SJCRH30 (cell line): ENCODE data around the gene GALP. TPM values are rescaled to one million over a fixed set of nuclear protein-coding genes. Genes with fewer than 3 reads are reported as not detected.
"Not testable (repeated sequence)": the region's sequence is repeated elsewhere in the genome, so short reads cannot be mapped to it uniquely, and the experiment has no call there.

ENCODE experiments used
- DNase-seq, 2 experiments: peaks; one replicate each; pipeline ENCODE4 v3.0.0-alpha.2; 2015 to 2020
- H3K27ac ChIP-seq: fragments of 250-450 bp; sonication (Bioruptor Pico); 2 replicates; pipeline ENCODE4 v1.5.1; 2020; ENCODE audit warnings: mild to moderate bottlenecking, moderate library complexity
- H3K27me3 ChIP-seq: fragments of 250-450 bp; sonication (Bioruptor Pico); 2 replicates; pipeline ENCODE4 v1.5.1; 2020; ENCODE audit warnings: mild to moderate bottlenecking, moderate library complexity
- H3K36me3 ChIP-seq: fragments of 250-450 bp; sonication (Bioruptor Pico); 2 replicates; pipeline ENCODE4 v1.5.1; 2020; ENCODE audit warnings: mild to moderate bottlenecking, moderate library complexity
- H3K4me1 ChIP-seq: fragments of 250-450 bp; sonication (Bioruptor Pico); 2 replicates; pipeline ENCODE4 v1.5.1; 2020; ENCODE audit warnings: mild to moderate bottlenecking, moderate library complexity
- H3K4me3 ChIP-seq: fragments of 250-450 bp; sonication (Bioruptor Pico); 2 replicates; pipeline ENCODE4 v1.5.1; 2020; ENCODE audit warnings: mild to moderate bottlenecking, moderate library complexity
- H3K9me3 ChIP-seq: fragments of 250-450 bp; sonication (Bioruptor Pico); replicated peaks from 2 replicates; pipeline ENCODE4 v1.5.1; 2020; ENCODE audit warnings: mild to moderate bottlenecking, moderate library complexity
- total RNA-seq: library from RNA; depleted of rRNA; stranded (reverse); fragments of >200 nt; shearing (Covaris generic); gene quantifications from 2 replicates; pipeline ENCODE4 v1.2.3, GENCODE V29; 2014

The GALP gene
- total RNA-seq, 1 experiment from 2014 or later, result not detected

DNA sequence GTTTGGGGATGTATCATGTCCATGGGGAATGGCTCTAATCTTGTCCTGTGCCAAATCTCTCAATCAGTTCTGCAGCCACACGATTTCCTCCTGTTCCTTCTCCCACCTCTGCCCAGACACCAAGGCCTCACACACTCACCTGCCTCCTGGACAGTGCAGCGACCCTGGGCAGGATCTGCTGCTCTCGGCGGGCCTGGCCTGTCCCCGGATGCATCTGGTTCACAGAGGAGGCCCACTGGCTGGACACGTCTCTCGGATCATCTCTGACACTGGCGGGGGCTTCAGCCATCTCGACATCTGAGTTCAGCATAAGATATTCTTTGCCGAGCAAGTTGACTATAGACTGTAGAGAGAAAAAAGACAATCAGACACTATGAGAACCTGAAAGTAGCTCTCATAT lies 15.9 kb downstream of the GALP start:
- H3K27ac ChIP-seq, result no peak overlapping the region
- no peaks in the 10 kb centered on the region for H3K4me1 ChIP-seq
- H3K36me3 ChIP-seq, result no peaks in the 10 kb centered on the region
- H3K9me3 ChIP-seq, result no peaks in the 10 kb centered on the region
- no peak for DNase-seq
- no peak overlapping the region for H3K4me3 ChIP-seq
- H3K27me3 ChIP-seq, result no peaks in the 10 kb centered on the region

GRCh38 chr19:56193981-56194640 lies 18.3 kb downstream of the GALP start:
- Histone ChIP-seq H3K27me3 (no peaks in the 10 kb centered on the region), H3K4me3 (no peak overlapping the region), H3K4me1 (no peaks in the 10 kb centered on the region), H3K36me3 (no peaks in the 10 kb centered on the region), H3K27ac (no peak overlapping the region), H3K9me3 (no peaks in the 10 kb centered on the region)
- no peak for DNase-seq

GRCh38 chr19:56197646-56198045 lies 21.8 kb downstream of the GALP start, which contains the start of gene ZSCAN5B:
Gene ZSCAN5B (minus strand): TSS chr19:56197783. CDS start chr19:56193052, 4,731 bp downstream.
- H3K4me3 ChIP-seq, H3K27me3 ChIP-seq, DNase-seq, H3K9me3 ChIP-seq, H3K4me1 ChIP-seq, H3K27ac ChIP-seq, H3K36me3 ChIP-seq: not testable (repeated sequence)

- Histone ChIP-seq H3K36me3 (no peaks in the 10 kb centered on the region), H3K27ac (no peak overlapping the region), H3K9me3 (no peaks in the 10 kb centered on the region), H3K27me3 (no peaks in the 10 kb centered on the region), H3K4me3 (no peak overlapping the region), H3K4me1 (no peaks in the 10 kb centered on the region)
- no peak for DNase-seq
These were observed 23.9 kb downstream of the GALP start for GRCh38 chr19:56199687-56200086.

DNA sequence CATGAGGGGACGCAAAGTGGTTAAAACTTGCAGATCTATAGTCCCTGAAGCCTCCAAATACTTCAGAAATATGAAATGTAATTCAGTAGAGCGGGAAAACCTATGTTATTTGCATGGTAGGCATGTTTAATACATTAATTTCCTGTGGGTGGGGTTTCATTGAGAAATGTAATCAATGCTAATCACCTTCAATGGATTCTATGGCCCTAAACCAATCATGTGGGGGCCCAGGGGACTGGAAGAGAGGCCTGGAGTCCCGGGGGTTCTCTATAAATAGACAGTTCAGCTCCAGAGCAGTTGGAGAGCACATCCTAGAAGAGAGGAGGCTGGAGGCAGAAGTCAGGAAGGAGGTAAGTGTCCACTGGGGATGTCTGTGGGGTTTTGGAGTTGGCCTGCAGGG lies 26.2 kb downstream of the GALP start, which contains the start of gene ZSCAN5C:
TSS of gene ZSCAN5C (plus strand) at position 301 of the 400 bp plus-strand sequence. CDS start 3,641 bp downstream, outside the sequence.
- H3K9me3 ChIP-seq, result no peaks in the 10 kb centered on the region
- no peak within 1 kb of the TSS for H3K27ac ChIP-seq
- no peaks in the 10 kb centered on the region for H3K4me1 ChIP-seq
- no peak within 1 kb of the TSS for H3K4me3 ChIP-seq
- DNase-seq, result no peak
- no peaks in the 10 kb centered on the region for H3K36me3 ChIP-seq
- no peaks in the 10 kb centered on the region for H3K27me3 ChIP-seq

GRCh38 chr19:56207581-56207980 lies 31.8 kb downstream of the GALP start:
- H3K4me3 ChIP-seq, H3K27ac ChIP-seq, H3K9me3 ChIP-seq, H3K36me3 ChIP-seq, H3K27me3 ChIP-seq, H3K4me1 ChIP-seq, DNase-seq: not testable (repeated sequence)

DNA sequence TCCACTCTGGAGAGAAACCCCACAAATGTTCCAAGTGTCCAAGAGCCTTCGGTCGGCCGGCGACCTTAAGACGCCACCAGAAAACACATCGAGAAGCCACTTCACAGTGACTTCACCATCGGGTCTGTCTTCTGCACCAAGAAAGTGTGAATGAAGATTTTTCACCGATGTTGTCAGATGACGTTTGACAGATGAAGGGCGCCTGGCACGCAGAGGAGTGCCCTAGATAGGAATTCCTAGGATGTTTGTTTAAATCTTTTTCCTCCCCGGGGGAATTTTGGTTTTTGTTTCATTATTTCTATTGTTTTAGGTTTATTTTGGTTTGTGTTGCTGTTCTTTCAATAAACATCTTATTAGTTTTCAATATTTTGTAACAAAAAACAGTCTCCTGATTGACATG lies 33.3 kb downstream of the GALP start:
- no peak overlapping the region for H3K27ac ChIP-seq
- H3K4me3 ChIP-seq, result no peak overlapping the region
- H3K9me3 ChIP-seq, result no peaks in the 10 kb centered on the region
- H3K4me1 ChIP-seq, result no peaks in the 10 kb centered on the region
- H3K27me3 ChIP-seq, result no peaks in the 10 kb centered on the region
- DNase-seq, result no peak
- H3K36me3 ChIP-seq, result no peaks in the 10 kb centered on the region

DNA sequence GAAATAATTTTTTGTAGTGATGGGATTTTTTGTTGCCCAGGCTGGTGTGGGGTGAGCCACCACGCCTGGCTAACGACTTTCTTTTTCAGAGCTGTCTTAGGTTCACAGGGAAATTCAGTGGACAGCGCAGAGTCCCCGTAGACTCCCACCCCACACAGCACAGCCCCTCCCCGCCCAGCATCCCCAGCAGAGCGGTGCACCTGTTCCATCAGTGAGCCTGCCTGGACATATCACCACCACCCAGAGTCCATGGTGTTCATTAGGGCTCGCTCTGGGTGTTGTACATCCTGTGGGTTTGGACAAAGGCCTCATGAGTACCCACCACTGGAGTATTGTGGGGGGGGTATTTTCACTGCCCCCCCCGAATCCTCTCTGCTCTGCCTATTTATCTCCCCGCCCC lies 34.2 kb downstream of the GALP start:
- not testable (repeated sequence) for H3K27ac ChIP-seq, H3K27me3 ChIP-seq, DNase-seq, H3K36me3 ChIP-seq, H3K9me3 ChIP-seq, H3K4me1 ChIP-seq, H3K4me3 ChIP-seq

DNA sequence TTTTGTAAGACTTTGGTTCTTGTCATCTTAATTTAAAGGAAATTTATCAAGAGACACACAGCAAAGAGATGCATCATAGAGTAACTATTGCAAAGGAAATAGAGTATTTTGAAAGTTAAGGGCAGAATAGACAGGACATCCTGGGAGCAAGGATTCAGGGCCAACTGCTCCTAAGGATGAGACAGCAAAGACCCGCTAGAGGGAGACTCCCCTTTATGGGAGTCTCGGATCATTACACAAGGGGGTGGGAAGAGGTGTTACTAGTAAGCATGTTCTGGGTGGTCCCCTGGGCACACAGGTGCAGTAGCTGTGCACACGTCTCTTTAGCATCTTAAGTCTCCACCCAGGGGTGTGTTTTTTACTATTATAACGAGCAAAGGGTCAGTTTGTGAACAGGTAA lies 35.9 kb downstream of the GALP start:
- H3K9me3 ChIP-seq, result no peaks in the 10 kb centered on the region
- no peak for DNase-seq
- H3K4me3 ChIP-seq, result no peak overlapping the region
- H3K27ac ChIP-seq, result no peak overlapping the region
- H3K27me3 ChIP-seq, result no peaks in the 10 kb centered on the region
- H3K36me3 ChIP-seq, result no peaks in the 10 kb centered on the region
- H3K4me1 ChIP-seq, result no peaks in the 10 kb centered on the region

GRCh38 chr19:56217039-56217949 lies 41.5 kb downstream of the GALP start:
- DNase-seq, result no peak
- H3K27me3 ChIP-seq, result no peaks in the 10 kb centered on the region
- no peak overlapping the region for H3K27ac ChIP-seq
- no peaks in the 10 kb centered on the region for H3K36me3 ChIP-seq
- H3K4me1 ChIP-seq, result no peaks in the 10 kb centered on the region
- no peaks in the 10 kb centered on the region for H3K9me3 ChIP-seq
- H3K4me3 ChIP-seq, result no peak overlapping the region

DNA sequence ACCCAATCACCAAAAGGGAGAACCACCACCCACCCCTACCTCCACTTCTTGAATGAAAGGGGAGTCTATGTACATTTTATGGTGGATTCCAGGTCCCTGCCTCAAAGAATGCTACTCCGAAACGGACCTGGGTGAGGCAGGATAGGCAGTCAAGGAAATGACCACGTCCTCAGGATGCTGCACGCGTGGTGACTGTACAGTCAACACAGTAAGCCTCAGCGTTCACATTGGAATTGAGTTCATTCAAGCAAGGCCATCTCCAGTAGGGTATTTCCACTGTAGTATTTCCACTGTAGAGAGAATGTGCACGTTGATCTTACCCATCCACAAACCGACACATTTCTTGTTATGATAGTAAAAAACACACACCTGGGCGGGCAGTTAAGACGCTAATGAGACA lies 43.2 kb downstream of the GALP start:
- H3K27ac ChIP-seq, result no peak overlapping the region
- H3K4me3 ChIP-seq, result no peak overlapping the region
- H3K4me1 ChIP-seq, result no peaks in the 10 kb centered on the region
- no peaks in the 10 kb centered on the region for H3K27me3 ChIP-seq
- H3K9me3 ChIP-seq, result no peaks in the 10 kb centered on the region
- no peak for DNase-seq
- no peaks in the 10 kb centered on the region for H3K36me3 ChIP-seq

- H3K27ac ChIP-seq, H3K36me3 ChIP-seq, H3K9me3 ChIP-seq, H3K4me1 ChIP-seq, H3K4me3 ChIP-seq, DNase-seq, H3K27me3 ChIP-seq: not testable (repeated sequence)
These were observed 45.6 kb downstream of the GALP start for GRCh38 chr19:56221442-56221841.

GRCh38 chr19:56221851-56222250 lies 46.0 kb downstream of the GALP start:
- no peak for DNase-seq
- Histone ChIP-seq H3K9me3 (no peaks in the 10 kb centered on the region), H3K4me3 (no peak overlapping the region), H3K27me3 (no peaks in the 10 kb centered on the region), H3K4me1 (no peaks in the 10 kb centered on the region), H3K36me3 (no peaks in the 10 kb centered on the region), H3K27ac (no peak overlapping the region)

DNA sequence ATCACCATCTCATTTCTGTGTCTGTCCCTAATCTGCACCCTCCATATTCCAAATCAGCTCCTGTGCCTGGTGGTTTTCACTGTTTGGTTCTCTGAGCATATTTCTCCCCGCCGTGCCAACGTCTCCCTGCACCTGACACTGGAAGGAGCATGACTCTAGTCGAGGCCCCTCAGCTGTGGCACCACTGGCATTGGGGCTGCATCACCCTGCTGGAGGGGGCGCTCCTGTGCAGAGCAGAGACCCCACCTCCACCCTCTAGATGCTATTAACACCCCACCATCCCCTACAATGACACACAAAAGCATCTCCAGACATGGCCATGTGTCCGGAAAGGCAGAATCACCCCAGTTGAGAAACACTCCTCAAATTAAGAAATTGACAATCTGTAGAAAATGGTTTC lies 47.1 kb downstream of the GALP start:
- no peaks in the 10 kb centered on the region for H3K9me3 ChIP-seq
- no peaks in the 10 kb centered on the region for H3K36me3 ChIP-seq
- no peak for DNase-seq
- H3K27ac ChIP-seq, result no peak overlapping the region
- H3K4me3 ChIP-seq, result no peak overlapping the region
- no peaks in the 10 kb centered on the region for H3K27me3 ChIP-seq
- no peaks in the 10 kb centered on the region for H3K4me1 ChIP-seq

GRCh38 chr19:56223481-56223880 lies 47.7 kb downstream of the GALP start:
- Histone ChIP-seq H3K27ac (no peak overlapping the region), H3K27me3 (no peaks in the 10 kb centered on the region), H3K36me3 (no peaks in the 10 kb centered on the region), H3K4me1 (no peaks in the 10 kb centered on the region), H3K9me3 (no peaks in the 10 kb centered on the region), H3K4me3 (no peak overlapping the region)
- DNase-seq, result no peak
